PC-9 (cell line): Measurements from ENCODE around the gene HIPK1. TPM values are rescaled to one million over a fixed set of nuclear protein-coding genes. Genes with fewer than 3 reads are reported as not detected.
A peak's percentile ranks its signal among the peaks of the same experiment; 100 is the strongest.

Experiments used
- BruUV-seq: library from RNA; stranded (reverse); fragments of 400-500 nt; replicated peaks from 2 replicates; lab custom pipeline; 2021; lab: Mats Ljungman, UMichigan
- CTCF ChIA-PET: fragments of 300-600 bp; sonication (Branson Sonifier 250); formaldehyde crosslinking; loops from one replicate; lab custom pipeline; 2022; ENCODE audit warnings: antibody characterized with exemption; lab: Charles Lee
- POLR2A ChIA-PET: fragments of 300-600 bp; sonication (Branson Sonifier 250); formaldehyde crosslinking; loops from one replicate; lab custom pipeline; 2022; ENCODE audit warnings: antibody characterized with exemption; ENCODE audit not compliant: unreplicated experiment; lab: Charles Lee
- DNase-seq, 2 experiments: peaks; one replicate each; pipeline versions ENCODE4 v3.0.0 to v3.0.0-alpha.2; 2015 to 2022; ENCODE audit warnings: mixed read lengths in 1 of 2
- H2AFZ ChIP-seq: fragments of 200-600 bp; sonication (generic); 2 replicates; pipeline ENCODE4 v1.8.1; 2017; ENCODE audit warnings: antibody characterized with exemption
- H3F3A ChIP-seq: fragments of 200-600 bp; sonication (generic); 2 replicates; pipeline ENCODE4 v1.8.1; 2017; ENCODE audit warnings: antibody characterized with exemption, mild to moderate bottlenecking, low read depth; ENCODE audit not compliant: insufficient read depth
- H3K27ac ChIP-seq: fragments of 200-600 bp; sonication (generic); 2 replicates; pipeline ENCODE4 v1.6.1; 2016; ENCODE audit warnings: mixed run types
- H3K27me3 ChIP-seq: fragments of 200-600 bp; sonication (generic); 2 replicates; pipeline ENCODE4 v1.6.1; 2016; ENCODE audit warnings: low read depth, mixed run types; ENCODE audit not compliant: insufficient read depth
- H3K36me3 ChIP-seq: fragments of 200-600 bp; sonication (generic); 2 replicates; pipeline ENCODE4 v1.6.1; 2016; ENCODE audit warnings: low read depth, mixed run types
- H3K4me1 ChIP-seq: fragments of 200-600 bp; sonication (generic); replicated peaks from 2 replicates; pipeline ENCODE4 v1.6.1; 2016; ENCODE audit warnings: mixed run types; ENCODE audit not compliant: insufficient read depth
- H3K4me2 ChIP-seq: fragments of 200-600 bp; sonication (generic); 2 replicates; pipeline ENCODE4 v1.6.1; 2017; ENCODE audit warnings: mixed run types
- H3K4me3 ChIP-seq: fragments of 200-600 bp; sonication (generic); 2 replicates; pipeline ENCODE4 v1.6.1; 2016; ENCODE audit warnings: mixed run types
- H3K79me2 ChIP-seq: fragments of 200-600 bp; sonication (generic); 2 replicates; pipeline ENCODE4 v1.6.1; 2017; ENCODE audit warnings: low read depth, mixed run types
- H3K9me2 ChIP-seq: fragments of 200-600 bp; sonication (generic); 2 replicates; pipeline ENCODE4 v1.8.1; 2017; ENCODE audit warnings: mild to moderate bottlenecking; ENCODE audit not compliant: insufficient read depth
- H3K9me3 ChIP-seq: fragments of 200-600 bp; sonication (generic); 2 replicates; pipeline ENCODE4 v1.8.1; 2016; ENCODE audit warnings: low read depth; ENCODE audit not compliant: insufficient read depth
- H4K20me1 ChIP-seq: fragments of 200-600 bp; sonication (generic); 2 replicates; pipeline ENCODE4 v1.8.1; 2017; ENCODE audit not compliant: insufficient read depth
- CTCF ChIP-seq: fragments of 200-600 bp; sonication (generic); conservative IDR thresholded peaks from 2 replicates; pipeline ENCODE4 v1.6.1; 2017; ENCODE audit warnings: mixed run types, antibody characterized with exemption, mild to moderate bottlenecking, moderate library complexity
- EZH2 ChIP-seq: fragments of 200-600 bp; sonication (generic); IDR thresholded peaks from 2 replicates; pipeline ENCODE4 v1.8.0; 2017; ENCODE audit warnings: antibody characterized with exemption, low read depth
- intact Hi-C: fragments of 100-400 bp; cut with micrococcal nuclease; formaldehyde crosslinking; loops from one replicate; pipeline ENCODE4 v1.10.0; 2022; ENCODE audit not compliant: unreplicated experiment
- total RNA-seq: library from RNA; stranded (reverse); gene quantifications from 2 replicates; pipeline ENCODE4 v1.2.3, GENCODE V29; 2021

Gene HIPK1
- total RNA-seq, 1 experiment from 2014 or later: 26.3 TPM

- Histone ChIP-seq H3K4me1 (no peaks in the 10 kb centered on the region; the same call in 1 of the 2 replicates), H3K36me3 (peaks cover 17% of the 10 kb centered on the region; the same call in 1 of the 2 replicates)
- TF ChIP-seq CTCF: no peak
- TF ChIP-seq EZH2: no peak
Observed at GRCh38 chr1:113912594-113913311, 16.4 kb upstream of the HIPK1 start.

GRCh38 chr1:113913312-113913668, 15.8 kb upstream of the HIPK1 start:
- Histone ChIP-seq H3K9me2 (no peaks in the 10 kb centered on the region), H3K9me3 (no peaks in the 10 kb centered on the region), H2AFZ (no peak overlapping the region), H3K4me1 (no peaks in the 10 kb centered on the region; the same call in 1 of the 2 replicates), H3K36me3 (peaks cover 12% of the 10 kb centered on the region; the same call in 1 of the 2 replicates), H3K79me2 (no peaks in the 10 kb centered on the region), H3F3A (peaks cover 10% of the 10 kb centered on the region; the same call in 1 of the 2 replicates), H3K27me3 (no peaks in the 10 kb centered on the region), H4K20me1 (no peaks in the 10 kb centered on the region), H3K4me3 (no peak overlapping the region), H3K4me2 (no peak overlapping the region), H3K27ac (no peak overlapping the region)
- no peak for TF ChIP-seq CTCF
- TF ChIP-seq EZH2: no peak
- no TSS peak for BruUV-seq
- no peak for DNase-seq
- CTCF ChIA-PET: interaction anchor here (0.7 kb wide), 1 partner anchor 533 kb away, joined by 7 read pairs; no protein-coding TSS in a partner anchor
- intact Hi-C loops: no loop called here
- POLR2A ChIA-PET: interaction anchor here (0.5 kb wide), 1 partner anchor 21 kb away, joined by 5 read pairs; no protein-coding TSS in a partner anchor

More at GRCh38 chr1:113912594-113913311, 16.4 kb upstream of the HIPK1 start:
- Histone ChIP-seq H3K27ac (no peak overlapping the region), H3K4me3 (no peak overlapping the region), H2AFZ (no peak overlapping the region), H3K9me2 (no peaks in the 10 kb centered on the region), H3K27me3 (no peaks in the 10 kb centered on the region), H3F3A (peaks cover 5% of the 10 kb centered on the region; the same call in 1 of the 2 replicates), H3K79me2 (no peaks in the 10 kb centered on the region), H3K9me3 (no peaks in the 10 kb centered on the region), H4K20me1 (no peaks in the 10 kb centered on the region), H3K4me2 (no peak overlapping the region)
- POLR2A ChIA-PET: no interaction called here
- no TSS peak for BruUV-seq
- DNase-seq: no peak
- CTCF ChIA-PET: interaction anchor here (0.7 kb wide), 1 partner anchor 534 kb away, joined by 7 read pairs; no protein-coding TSS in a partner anchor
- intact Hi-C loops: no loop called here

GRCh38 chr1:113913887-113914664, 15.0 kb upstream of the HIPK1 start:
- H3K9me3 ChIP-seq: no peaks in the 10 kb centered on the region
- H3K27ac ChIP-seq: no peak overlapping the region
- H3K79me2 ChIP-seq: no peaks in the 10 kb centered on the region
- intact Hi-C loops: no loop called here
- H4K20me1 ChIP-seq: no peaks in the 10 kb centered on the region
- no TSS peak for BruUV-seq
- ChIA-PET CTCF (no interaction called here), POLR2A (interaction anchor here (0.5 kb wide), 1 partner anchor 20 kb away, joined by 5 read pairs; no protein-coding TSS in a partner anchor)
- H3K4me3 ChIP-seq: no peak overlapping the region
- no peak overlapping the region for H3K4me2 ChIP-seq
- peak in 1 of 2 experiments; percentile 24 for DNase-seq
- H3F3A ChIP-seq: peaks cover 10% of the 10 kb centered on the region; the same call in 1 of the 2 replicates
- H3K4me1 ChIP-seq: no peaks in the 10 kb centered on the region; the same call in 1 of the 2 replicates
- H3K36me3 ChIP-seq: peaks cover 12% of the 10 kb centered on the region; the same call in 1 of the 2 replicates
- H2AFZ ChIP-seq: no peak overlapping the region
- no peaks in the 10 kb centered on the region for H3K9me2 ChIP-seq
- H3K27me3 ChIP-seq: no peaks in the 10 kb centered on the region
- TF ChIP-seq EZH2 (no peak), CTCF (no peak)
